Activated naive CD8-positive, alpha-beta T cell (primary cell): ENCODE measurements around the gene KRTAP4-2.
"Not testable (repeated sequence)": the region's sequence is repeated elsewhere in the genome, so short reads cannot be mapped to it uniquely, and the experiment has no call there.

ENCODE experiments used
- H3K27ac Mint-ChIP-seq: one replicate; pipeline ENCODE4 v1.8.0; 2021; ENCODE audit warnings: mixed read lengths
- H3K27me3 Mint-ChIP-seq: one replicate; pipeline ENCODE4 v1.8.0; 2021; ENCODE audit warnings: mixed read lengths
- H3K36me3 Mint-ChIP-seq: one replicate; pipeline ENCODE4 v1.8.0; 2021; ENCODE audit warnings: mixed read lengths
- H3K4me1 Mint-ChIP-seq: one replicate; pipeline ENCODE4 v1.8.0; 2021; ENCODE audit warnings: low read depth, mixed read lengths
- H3K4me3 Mint-ChIP-seq: one replicate; pipeline ENCODE4 v1.8.0; 2021; ENCODE audit warnings: mild to moderate bottlenecking, mixed read lengths
- H3K9me3 Mint-ChIP-seq: one replicate; pipeline ENCODE4 v1.8.0; 2021; ENCODE audit warnings: low read depth, mixed read lengths

KRTAP4-2 gene

GRCh38 chr17:41178843-41179616 is 1.0 kb upstream of the KRTAP4-2 start:
- Mint-ChIP-seq H3K4me1 (no peaks in the 10 kb centered on the region), H3K36me3 (no peaks in the 10 kb centered on the region), H3K9me3 (no peaks in the 10 kb centered on the region), H3K27ac (no peak overlapping the region), H3K27me3 (no peaks in the 10 kb centered on the region), H3K4me3 (no peak overlapping the region)

- H3K9me3 Mint-ChIP-seq: no peaks in the 10 kb centered on the region
- H3K36me3 Mint-ChIP-seq: no peaks in the 10 kb centered on the region
- no peak overlapping the region for H3K27ac Mint-ChIP-seq
- peaks cover 1% of the 10 kb centered on the region for H3K4me1 Mint-ChIP-seq
- no peak overlapping the region for H3K4me3 Mint-ChIP-seq
- no peaks in the 10 kb centered on the region for H3K27me3 Mint-ChIP-seq
Observed at GRCh38 chr17:41178341-41178740, 320 bp upstream of the KRTAP4-2 start.

GRCh38 chr17:41176744-41177387 is 1.2 kb downstream of the KRTAP4-2 start:
- H3K4me3 Mint-ChIP-seq: no peak overlapping the region
- no peaks in the 10 kb centered on the region for H3K36me3 Mint-ChIP-seq
- H3K27me3 Mint-ChIP-seq: no peaks in the 10 kb centered on the region
- H3K27ac Mint-ChIP-seq: no peak overlapping the region
- H3K9me3 Mint-ChIP-seq: no peaks in the 10 kb centered on the region
- peaks cover 2% of the 10 kb centered on the region for H3K4me1 Mint-ChIP-seq

GRCh38 chr17:41171886-41172285 is 6.1 kb downstream of the KRTAP4-2 start:
- no peaks in the 10 kb centered on the region for H3K9me3 Mint-ChIP-seq
- H3K4me3 Mint-ChIP-seq: no peak overlapping the region
- H3K36me3 Mint-ChIP-seq: no peaks in the 10 kb centered on the region
- peaks cover 2% of the 10 kb centered on the region for H3K4me1 Mint-ChIP-seq
- no peaks in the 10 kb centered on the region for H3K27me3 Mint-ChIP-seq
- H3K27ac Mint-ChIP-seq: no peak overlapping the region

- no peak within 1 kb of the TSS for H3K4me3 Mint-ChIP-seq
- H3K27ac Mint-ChIP-seq: no peak within 1 kb of the TSS
- no peaks in the 10 kb centered on the region for H3K27me3 Mint-ChIP-seq
- H3K36me3 Mint-ChIP-seq: no peaks in the 10 kb centered on the region
- no peaks in the 10 kb centered on the region for H3K4me1 Mint-ChIP-seq
- H3K9me3 Mint-ChIP-seq: no peaks in the 10 kb centered on the region
Observed at GRCh38 chr17:41168121-41168520, 9.9 kb downstream of the KRTAP4-2 start, which contains the start of gene KRTAP4-3. Gene KRTAP4-3, minus strand, starts transcription at chr17:41168221. Its CDS starts 49 bp downstream, at chr17:41168172.

- H3K27ac Mint-ChIP-seq: no peak overlapping the region
- H3K9me3 Mint-ChIP-seq: no peaks in the 10 kb centered on the region
- H3K4me1 Mint-ChIP-seq: no peaks in the 10 kb centered on the region
- no peaks in the 10 kb centered on the region for H3K36me3 Mint-ChIP-seq
- no peaks in the 10 kb centered on the region for H3K27me3 Mint-ChIP-seq
- no peak overlapping the region for H3K4me3 Mint-ChIP-seq
Observed at GRCh38 chr17:41167561-41167960, 10.5 kb downstream of the KRTAP4-2 start.

GRCh38 chr17:41163828-41164227 is 14.2 kb downstream of the KRTAP4-2 start:
- Mint-ChIP-seq H3K27ac (no peak overlapping the region), H3K36me3 (no peaks in the 10 kb centered on the region), H3K27me3 (no peaks in the 10 kb centered on the region), H3K4me1 (no peaks in the 10 kb centered on the region), H3K9me3 (no peaks in the 10 kb centered on the region), H3K4me3 (no peak overlapping the region)

- Mint-ChIP-seq H3K27ac (no peak within 1 kb of the TSS), H3K4me1 (no peaks in the 10 kb centered on the region), H3K27me3 (peaks cover 4% of the 10 kb centered on the region), H3K4me3 (no peak within 1 kb of the TSS), H3K36me3 (no peaks in the 10 kb centered on the region), H3K9me3 (no peaks in the 10 kb centered on the region)
Observed at GRCh38 chr17:41160648-41161047, 17.4 kb downstream of the KRTAP4-2 start, which contains the start of gene KRTAP4-4. Gene KRTAP4-4, minus strand, starts transcription at chr17:41160748. Its CDS starts 57 bp downstream, at chr17:41160691.

- not testable (repeated sequence) for H3K4me3 Mint-ChIP-seq, H3K9me3 Mint-ChIP-seq, H3K27me3 Mint-ChIP-seq, H3K36me3 Mint-ChIP-seq, H3K27ac Mint-ChIP-seq, H3K4me1 Mint-ChIP-seq
Observed at GRCh38 chr17:41160190-41160589, 17.8 kb downstream of the KRTAP4-2 start.

GRCh38 chr17:41153856-41154255 is 24.2 kb downstream of the KRTAP4-2 start:
- Mint-ChIP-seq H3K36me3 (no peaks in the 10 kb centered on the region), H3K9me3 (no peaks in the 10 kb centered on the region), H3K27ac (no peak overlapping the region), H3K4me1 (no peaks in the 10 kb centered on the region), H3K4me3 (no peak overlapping the region), H3K27me3 (peaks cover 4% of the 10 kb centered on the region)

GRCh38 chr17:41151525-41151924 is 26.5 kb downstream of the KRTAP4-2 start:
- no peaks in the 10 kb centered on the region for H3K9me3 Mint-ChIP-seq
- no peaks in the 10 kb centered on the region for H3K4me1 Mint-ChIP-seq
- no peaks in the 10 kb centered on the region for H3K36me3 Mint-ChIP-seq
- H3K27me3 Mint-ChIP-seq: no peaks in the 10 kb centered on the region
- no peak overlapping the region for H3K27ac Mint-ChIP-seq
- no peak overlapping the region for H3K4me3 Mint-ChIP-seq

GRCh38 chr17:41150026-41150425 is 28.0 kb downstream of the KRTAP4-2 start:
- Mint-ChIP-seq H3K27me3 (no peaks in the 10 kb centered on the region), H3K4me1 (no peaks in the 10 kb centered on the region), H3K27ac (no peak overlapping the region), H3K36me3 (no peaks in the 10 kb centered on the region), H3K4me3 (no peak overlapping the region), H3K9me3 (no peaks in the 10 kb centered on the region)

- H3K9me3 Mint-ChIP-seq: no peaks in the 10 kb centered on the region
- H3K4me3 Mint-ChIP-seq: no peak within 1 kb of the TSS
- no peak within 1 kb of the TSS for H3K27ac Mint-ChIP-seq
- no peaks in the 10 kb centered on the region for H3K27me3 Mint-ChIP-seq
- no peaks in the 10 kb centered on the region for H3K4me1 Mint-ChIP-seq
- no peaks in the 10 kb centered on the region for H3K36me3 Mint-ChIP-seq
Observed at GRCh38 chr17:41149652-41149985, 28.4 kb downstream of the KRTAP4-2 start, which contains the start of gene KRTAP4-5. Gene KRTAP4-5, minus strand, starts transcription at chr17:41149825. Its CDS starts 58 bp downstream, at chr17:41149767.

GRCh38 chr17:41148971-41149651 is 28.9 kb downstream of the KRTAP4-2 start:
- H3K36me3 Mint-ChIP-seq, H3K27ac Mint-ChIP-seq, H3K9me3 Mint-ChIP-seq, H3K4me3 Mint-ChIP-seq, H3K27me3 Mint-ChIP-seq, H3K4me1 Mint-ChIP-seq: not testable (repeated sequence)

- no peaks in the 10 kb centered on the region for H3K4me1 Mint-ChIP-seq
- no peak overlapping the region for H3K4me3 Mint-ChIP-seq
- H3K9me3 Mint-ChIP-seq: peaks cover 10% of the 10 kb centered on the region
- H3K36me3 Mint-ChIP-seq: peaks cover 7% of the 10 kb centered on the region
- H3K27me3 Mint-ChIP-seq: no peaks in the 10 kb centered on the region
- H3K27ac Mint-ChIP-seq: no peak overlapping the region
Observed at GRCh38 chr17:41147531-41148204, 30.4 kb downstream of the KRTAP4-2 start.
